GM12864 (cell line): ENCODE results near the gene PDXP.
"Not testable (repeated sequence)": the region's sequence is repeated elsewhere in the genome, so short reads cannot be mapped to it uniquely, and the experiment has no call there.

Source experiments
- DNase-seq: peaks from one replicate; pipeline ENCODE4 v3.0.0-alpha.2; 2011; ENCODE audit warnings: low read depth
- H3K4me3 ChIP-seq: 2 replicates; pipeline ENCODE4 v1.5.1; 2011; ENCODE audit warnings: mild to moderate bottlenecking, low read depth, low read length, control low read depth
- TF ChIP-seq, protein P1 (sequence below): IDR thresholded peaks from 2 replicates; pipeline ENCODE4 v1.5.1; 2011; ENCODE audit warnings: low read depth, mild to moderate bottlenecking, moderate library complexity, low read length, control low read depth, inconsistent platforms; ENCODE audit errors: missing control alignments

The PDXP gene, protein sequence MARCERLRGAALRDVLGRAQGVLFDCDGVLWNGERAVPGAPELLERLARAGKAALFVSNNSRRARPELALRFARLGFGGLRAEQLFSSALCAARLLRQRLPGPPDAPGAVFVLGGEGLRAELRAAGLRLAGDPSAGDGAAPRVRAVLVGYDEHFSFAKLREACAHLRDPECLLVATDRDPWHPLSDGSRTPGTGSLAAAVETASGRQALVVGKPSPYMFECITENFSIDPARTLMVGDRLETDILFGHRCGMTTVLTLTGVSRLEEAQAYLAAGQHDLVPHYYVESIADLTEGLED

DNA sequence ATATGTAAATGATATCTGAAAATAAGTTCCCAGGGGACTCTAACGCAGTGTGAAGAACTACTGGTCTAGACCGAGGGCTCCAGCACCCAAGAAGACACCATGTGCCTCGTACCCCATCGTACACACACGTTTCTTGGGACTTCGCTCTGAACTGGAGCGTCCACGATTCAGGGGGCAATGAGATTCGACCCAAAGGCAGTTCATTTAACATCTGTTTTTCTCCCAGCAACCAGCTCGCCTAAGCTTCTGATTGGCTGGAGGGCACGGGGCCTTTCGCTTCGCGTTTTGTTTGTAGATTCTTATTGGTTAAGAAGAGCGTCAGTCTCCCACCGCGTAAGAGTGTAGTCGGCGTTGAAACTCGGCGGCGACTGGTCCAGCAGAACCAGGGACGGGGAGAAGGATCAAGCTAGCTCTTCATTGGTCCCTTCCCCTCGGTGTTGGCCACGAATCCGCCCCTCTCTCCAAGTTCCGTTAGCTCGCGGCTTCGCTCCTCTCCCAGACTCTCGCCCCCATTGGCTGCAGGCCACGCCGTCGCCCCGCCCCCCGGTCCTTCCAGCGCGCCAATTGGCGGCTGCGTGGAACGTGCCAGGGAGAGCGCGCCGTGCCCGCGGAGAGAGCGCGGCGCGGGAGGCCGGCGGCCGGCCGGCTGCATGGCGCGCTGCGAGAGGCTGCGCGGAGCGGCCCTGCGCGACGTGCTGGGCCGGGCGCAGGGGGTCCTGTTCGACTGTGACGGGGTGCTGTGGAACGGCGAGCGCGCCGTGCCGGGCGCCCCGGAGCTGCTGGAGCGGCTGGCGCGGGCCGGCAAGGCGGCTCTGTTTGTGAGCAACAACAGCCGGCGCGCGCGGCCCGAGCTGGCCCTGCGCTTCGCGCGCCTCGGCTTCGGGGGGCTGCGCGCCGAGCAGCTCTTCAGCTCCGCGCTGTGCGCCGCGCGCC lies at the start of gene PDXP:
PDXP (plus strand) TSS at position 591 of the 933 bp plus-strand sequence; CDS start at position 651, 60 bp downstream.
- TF ChIP-seq, protein P1, sequence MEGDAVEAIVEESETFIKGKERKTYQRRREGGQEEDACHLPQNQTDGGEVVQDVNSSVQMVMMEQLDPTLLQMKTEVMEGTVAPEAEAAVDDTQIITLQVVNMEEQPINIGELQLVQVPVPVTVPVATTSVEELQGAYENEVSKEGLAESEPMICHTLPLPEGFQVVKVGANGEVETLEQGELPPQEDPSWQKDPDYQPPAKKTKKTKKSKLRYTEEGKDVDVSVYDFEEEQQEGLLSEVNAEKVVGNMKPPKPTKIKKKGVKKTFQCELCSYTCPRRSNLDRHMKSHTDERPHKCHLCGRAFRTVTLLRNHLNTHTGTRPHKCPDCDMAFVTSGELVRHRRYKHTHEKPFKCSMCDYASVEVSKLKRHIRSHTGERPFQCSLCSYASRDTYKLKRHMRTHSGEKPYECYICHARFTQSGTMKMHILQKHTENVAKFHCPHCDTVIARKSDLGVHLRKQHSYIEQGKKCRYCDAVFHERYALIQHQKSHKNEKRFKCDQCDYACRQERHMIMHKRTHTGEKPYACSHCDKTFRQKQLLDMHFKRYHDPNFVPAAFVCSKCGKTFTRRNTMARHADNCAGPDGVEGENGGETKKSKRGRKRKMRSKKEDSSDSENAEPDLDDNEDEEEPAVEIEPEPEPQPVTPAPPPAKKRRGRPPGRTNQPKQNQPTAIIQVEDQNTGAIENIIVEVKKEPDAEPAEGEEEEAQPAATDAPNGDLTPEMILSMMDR = no peak
- peak; percentile 100 for DNase-seq
- H3K4me3 ChIP-seq = peak within 1 kb of the TSS; percentile 97

DNA sequence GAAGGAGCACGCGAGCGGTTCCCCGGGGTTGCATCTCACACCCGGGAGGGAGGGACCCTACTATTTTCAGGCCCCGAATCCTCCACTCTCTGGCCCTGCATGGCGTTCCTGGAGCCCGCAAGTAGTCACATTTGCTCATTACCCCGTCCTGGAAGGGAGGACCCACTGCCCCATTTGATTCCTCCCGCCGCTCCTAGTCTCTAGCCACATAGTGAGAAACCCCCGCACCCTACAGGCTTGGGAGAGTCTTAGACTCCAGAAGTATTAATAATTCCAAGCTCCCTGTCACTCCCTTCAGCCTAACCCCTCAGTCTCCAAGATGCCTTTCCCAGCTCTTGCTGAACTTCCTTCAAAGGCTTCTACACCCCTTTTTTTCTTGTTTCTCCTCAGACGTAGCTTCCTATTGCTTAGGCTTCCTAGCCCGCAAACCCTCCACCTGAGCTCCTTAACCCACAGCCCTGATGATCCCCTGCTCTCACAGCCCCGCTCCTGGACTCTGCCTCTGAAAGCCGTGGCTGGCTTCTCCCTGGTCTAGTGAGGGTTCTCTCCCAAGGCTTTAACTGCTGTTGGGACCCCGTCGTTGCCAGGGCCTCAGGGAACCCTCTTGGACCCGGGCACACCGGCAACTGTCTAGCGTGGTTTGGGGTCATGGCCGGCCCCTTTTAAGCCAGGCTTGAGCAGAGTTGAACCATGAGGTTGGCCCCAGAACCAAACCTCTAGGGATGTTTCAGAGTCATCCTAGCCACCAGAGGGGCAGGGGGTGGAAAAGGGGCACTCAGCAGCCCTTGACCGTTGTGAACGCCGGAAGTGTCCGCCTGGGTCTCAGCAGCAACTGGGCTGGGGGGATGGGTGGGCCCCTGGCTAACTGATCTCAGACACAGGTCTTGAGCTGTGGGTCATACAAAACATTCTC lies 49.0 kb upstream of the PDXP start:
- peak overlapping the region; percentile 76 for H3K4me3 ChIP-seq
- TF ChIP-seq, protein P1 = no peak
- DNase-seq = no peak

DNA sequence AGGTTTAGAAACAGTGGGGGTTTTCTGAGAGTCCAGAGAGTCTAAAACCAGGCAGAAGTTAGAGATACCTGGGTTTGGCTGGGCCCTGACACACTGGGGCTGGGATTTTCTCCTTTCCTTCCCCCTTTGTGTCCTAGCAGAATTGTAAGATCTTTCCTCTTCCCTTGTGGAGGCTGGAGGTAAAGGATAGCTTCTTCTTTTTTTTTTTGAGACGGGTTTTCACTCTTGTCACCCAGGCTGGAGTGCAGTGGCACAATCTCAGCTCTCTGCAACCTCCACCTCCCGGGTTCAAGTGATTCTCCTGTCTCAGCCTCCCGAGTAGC lies 48.4 kb upstream of the PDXP start:
- H3K4me3 ChIP-seq = peak overlapping the region; percentile 76
- DNase-seq = not testable (repeated sequence)

DNA sequence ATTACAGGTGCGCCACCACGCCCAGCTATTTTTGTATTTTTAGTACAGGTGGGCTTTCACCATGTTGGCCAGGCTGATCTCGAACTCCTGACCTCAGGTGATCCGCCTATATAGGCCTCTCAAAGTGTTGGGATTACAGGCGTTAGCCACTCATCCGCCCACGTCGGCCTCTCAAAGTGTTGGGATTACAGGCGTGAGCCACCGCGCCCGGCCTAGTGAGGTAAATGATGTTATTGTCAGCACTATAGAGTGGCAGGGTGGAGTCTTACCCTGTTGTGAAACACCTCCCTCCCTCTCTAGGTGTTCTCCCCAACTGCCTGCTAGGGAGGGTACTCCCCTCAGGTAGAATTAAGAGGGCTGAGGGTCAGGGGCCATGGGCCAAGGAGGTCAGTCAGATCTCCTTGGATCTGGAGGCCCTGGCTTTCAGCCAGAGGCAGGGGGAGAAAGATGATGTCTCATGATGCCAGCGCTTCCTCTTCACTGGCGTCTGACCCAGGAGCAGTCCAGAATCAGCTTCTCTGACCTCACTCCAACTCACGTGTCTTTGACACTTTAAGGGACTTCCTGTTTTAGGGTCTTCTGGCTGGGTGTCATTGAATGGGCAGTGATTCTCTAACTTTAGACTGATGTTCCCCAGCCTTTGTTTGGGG lies 47.9 kb upstream of the PDXP start:
- H3K4me3 ChIP-seq = peak overlapping the region; percentile 76; the same call in 1 of the 2 replicates
- no peak for DNase-seq
- TF ChIP-seq, protein P1 = no peak

DNA sequence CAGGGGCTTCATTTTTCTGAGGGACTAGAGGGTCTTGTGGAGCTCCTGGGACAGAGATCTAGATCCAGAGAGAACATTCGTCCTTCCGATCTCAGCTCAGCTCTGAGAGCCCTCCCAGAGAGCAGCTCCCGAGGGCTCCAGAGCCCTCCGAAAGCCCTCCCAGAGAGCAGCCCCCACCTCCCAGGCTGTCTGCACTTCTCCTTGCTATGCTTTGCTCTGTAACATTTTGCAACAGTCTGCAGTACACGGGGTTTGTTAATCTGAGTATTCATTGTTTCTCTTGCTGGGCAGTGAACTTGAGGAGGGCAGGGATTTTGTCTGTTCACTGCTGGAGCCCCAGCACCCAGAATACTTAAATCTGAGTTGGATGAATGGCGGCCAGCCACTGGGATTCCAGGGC lies 47.3 kb upstream of the PDXP start:
- H3K4me3 ChIP-seq = no peak overlapping the region
- TF ChIP-seq, protein P1 = no peak
- no peak for DNase-seq

DNA sequence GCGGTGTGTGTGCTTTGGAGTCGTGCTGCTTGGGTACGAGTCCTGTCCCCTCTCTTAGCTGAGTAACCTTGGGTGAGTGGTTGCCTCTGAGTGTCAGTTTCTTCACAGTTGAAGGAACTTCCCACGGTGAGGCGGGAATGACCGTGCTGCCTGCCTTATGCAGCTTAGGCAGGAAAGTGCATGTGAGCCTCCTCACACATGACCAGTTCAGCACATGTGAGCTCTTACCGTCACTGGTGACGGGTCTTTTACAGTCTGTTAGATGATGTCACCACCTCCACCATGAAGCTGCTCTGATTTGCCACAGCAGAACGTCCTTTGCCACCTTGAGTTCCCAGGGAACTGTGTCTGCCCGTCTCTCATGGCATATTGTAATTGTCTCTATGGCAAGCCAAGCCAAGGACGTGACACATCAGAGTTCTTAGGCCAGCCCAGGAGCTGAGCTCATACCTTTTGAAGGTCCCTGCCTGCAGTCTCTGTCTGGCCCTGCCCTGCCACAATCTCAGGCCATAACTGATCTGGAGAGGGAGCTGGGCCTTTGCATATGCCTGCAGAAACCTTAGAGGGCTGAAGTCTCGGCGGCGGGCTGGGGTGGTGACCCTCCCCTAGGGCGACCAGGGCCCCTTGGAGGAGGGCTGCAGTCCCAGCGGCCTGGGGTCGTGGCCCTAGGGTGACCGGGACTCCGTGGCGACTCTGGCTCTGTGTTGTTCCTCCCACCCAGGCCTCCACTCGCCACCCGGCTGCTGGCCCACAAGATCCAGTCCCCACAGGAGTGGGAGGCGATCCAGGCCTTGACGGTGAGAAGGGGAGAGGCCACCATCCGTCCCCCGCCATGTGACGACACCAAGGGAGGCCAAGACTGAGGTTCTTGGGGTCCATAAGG lies 42.1 kb upstream of the PDXP start:
- DNase-seq = no peak
- TF ChIP-seq, protein P1 = no peak
- no peak overlapping the region for H3K4me3 ChIP-seq
